Measurements from ENCODE around the gene SDS. TPM values are rescaled to one million over a fixed set of nuclear protein-coding genes. Genes with fewer than 3 reads are reported as not detected.

Gene SDS
- total and polyA plus RNA-seq, 2 of the 13 experiments (the other 11 are each of a cell fraction or from before 2014, with no cell fraction given) = not detected

DNA sequence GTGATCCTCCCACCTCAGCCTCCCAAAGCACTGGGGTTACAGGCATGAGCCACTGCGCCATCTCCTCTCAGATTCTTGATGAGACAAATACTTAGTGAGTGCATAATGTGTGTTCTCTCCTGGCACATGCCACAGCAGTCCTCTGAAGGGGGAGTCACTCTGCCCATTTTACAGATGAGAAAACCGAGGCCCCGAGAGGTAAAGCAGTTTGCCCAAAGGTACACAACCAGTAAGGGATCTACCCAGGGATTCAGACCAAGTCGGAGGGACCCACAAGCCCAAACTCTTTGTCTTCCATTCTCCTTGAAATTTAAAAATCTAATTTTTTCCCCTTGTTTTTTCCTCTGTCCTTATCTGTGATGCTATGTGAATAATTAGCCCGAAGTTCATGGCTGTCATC, 39.0 kb downstream of the SDS start:
- Histone ChIP-seq H3K27ac (ENCODE audit: extremely low read length, insufficient read depth, low read length) (no peak overlapping the region), H3K79me2 (ENCODE audit: insufficient read depth, low read length) (no peaks in the 10 kb centered on the region), H3K36me3 (replicated peaks in 1 of 2; ENCODE audit: control insufficient read depth in 1 of 2, insufficient read depth in 2 of 2, low read length in 2 of 2) (peaks cover 3 to 6% of the 10 kb centered on the region in 2 experiments; a peak in 3 of 5 replicates), H3K27me3 (ENCODE audit: control insufficient read depth in 1 of 2, insufficient read depth in 2 of 2, low read length in 2 of 2) (no peaks in the 10 kb centered on the region), H4K20me1 (ENCODE audit: insufficient read depth, low read length) (peaks cover 3% of the 10 kb centered on the region), H3K4me2 (ENCODE audit: low read depth, low read length) (no peak overlapping the region), H3K4me1 (ENCODE audit: insufficient read depth, low read length) (peaks cover 6% of the 10 kb centered on the region), H3K9ac (ENCODE audit: insufficient read depth, low read depth, low read length) (no peak overlapping the region), H2AFZ (ENCODE audit: low read length) (no peak overlapping the region), H3K4me3 (replicated peaks in 1 of 3; ENCODE audit: insufficient read depth in 1 of 3, low read depth in 2 of 3, low read length in 3 of 3) (no peak overlapping the region), H3K9me3 (ENCODE audit: low read length) (no peaks in the 10 kb centered on the region)
- FAIRE-seq (no peak), ATAC-seq (no peak), DNase-seq (ENCODE audit: low spot score) (no peak)
- in situ Hi-C loops (cut with HindIII; ENCODE audit: extremely low pct_ligation_motif_present, low pct_unique_long_range_greater_than_20kb) (no loop called here), intact Hi-C loops (cut with micrococcal nuclease; ENCODE audit: unreplicated experiment) (no loop called here)
- 93% methylated on average over 5 of the region's 5 CpGs for WGBS (ENCODE audit: low lambda C conversion rate)
- POLR2A ChIA-PET = no interaction called here
- no TSS peak for BruUV-seq (replicated peaks)
- TF ChIP-seq MEF2D (CRISPR knock-in tag; IDR thresholded peaks at IDR 0.05) (no peak), KDM4B (CRISPR knock-in tag; IDR thresholded peaks at IDR 0.05) (no peak), IRF2 (CRISPR knock-in tag; IDR thresholded peaks at IDR 0.05) (no peak), ZNF629 (CRISPR knock-in tag; conservative IDR thresholded peaks at IDR 0.05) (peak; percentile 78), SRSF4 (IDR thresholded peaks at IDR 0.05; ENCODE audit: low read depth, low read length, poor library complexity, severe bottlenecking) (no peak)
- CTCF ChIA-PET (ENCODE audit: low intra/inter-chr PET ratio, low total read pairs) = no interaction called here

DNA sequence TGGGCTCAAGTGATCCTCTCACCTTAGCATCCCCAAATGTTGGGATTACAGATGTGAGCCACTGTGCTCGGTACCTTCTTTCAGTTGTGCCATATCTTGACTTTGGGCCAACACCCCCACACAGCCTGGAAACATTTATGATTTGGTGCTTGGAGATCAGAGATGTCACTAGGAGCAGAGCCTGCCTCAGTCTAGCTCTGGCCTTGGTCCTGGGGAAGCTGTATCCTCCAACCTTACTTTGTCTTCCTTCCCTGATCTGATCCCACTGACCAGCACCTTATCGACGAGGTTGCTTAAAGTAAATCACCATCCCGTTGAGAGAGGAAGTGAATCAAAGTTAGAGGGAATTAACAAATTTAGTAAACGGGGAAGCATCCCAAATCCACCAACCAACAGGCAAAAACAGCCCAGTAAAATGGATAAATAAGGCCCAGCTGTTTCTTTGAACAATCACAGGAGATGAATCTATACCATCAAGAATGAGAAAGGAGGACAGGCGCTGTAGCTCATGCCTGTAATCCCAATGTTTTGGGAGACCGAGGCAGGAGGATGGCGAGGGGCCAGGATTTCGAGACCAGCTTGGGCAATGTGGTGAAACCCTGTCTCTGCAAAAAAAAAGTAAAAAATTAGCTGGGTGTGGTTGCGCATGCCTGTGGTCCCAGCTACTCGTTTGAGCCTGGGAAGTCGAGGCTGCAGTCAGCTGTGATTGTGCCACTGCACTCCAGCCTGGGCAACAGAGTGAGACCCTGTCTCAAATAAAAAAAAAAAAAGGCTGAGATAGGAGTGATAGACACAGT, 41.9 kb downstream of the SDS start:
- Histone ChIP-seq H3K4me2 (ENCODE audit: low read depth, low read length) (no peak overlapping the region), H3K27me3 (ENCODE audit: control insufficient read depth in 1 of 2, insufficient read depth in 2 of 2, low read length in 2 of 2) (no peaks in the 10 kb centered on the region; a peak in 1 of 5 replicates), H3K27ac (ENCODE audit: extremely low read length, insufficient read depth, low read length) (no peak overlapping the region), H3K4me1 (ENCODE audit: insufficient read depth, low read length) (peaks cover 26% of the 10 kb centered on the region), H3K4me3 (replicated peaks in 1 of 3; ENCODE audit: insufficient read depth in 1 of 3, low read depth in 2 of 3, low read length in 3 of 3) (no peak overlapping the region), H3K9me3 (ENCODE audit: low read length) (no peaks in the 10 kb centered on the region), H2AFZ (ENCODE audit: low read length) (no peak overlapping the region), H3K9ac (ENCODE audit: insufficient read depth, low read depth, low read length) (no peak overlapping the region), H4K20me1 (ENCODE audit: insufficient read depth, low read length) (peaks cover 7% of the 10 kb centered on the region), H3K79me2 (ENCODE audit: insufficient read depth, low read length) (no peaks in the 10 kb centered on the region), H3K36me3 (replicated peaks in 1 of 2; ENCODE audit: control insufficient read depth in 1 of 2, insufficient read depth in 2 of 2, low read length in 2 of 2) (peaks cover 0 to 3% of the 10 kb centered on the region in 2 experiments; a peak in 1 of 5 replicates)
- ATAC-seq (no peak), DNase-seq (ENCODE audit: low spot score) (no peak), FAIRE-seq (no peak)
- no TSS peak for BruUV-seq (replicated peaks)
- ChIA-PET POLR2A (no interaction called here), CTCF (ENCODE audit: low intra/inter-chr PET ratio, low total read pairs) (no interaction called here)
- intact Hi-C loops (cut with micrococcal nuclease; ENCODE audit: unreplicated experiment) (no loop called here), in situ Hi-C loops (cut with HindIII; ENCODE audit: extremely low pct_ligation_motif_present, low pct_unique_long_range_greater_than_20kb) (no loop called here)
- WGBS (ENCODE audit: low lambda C conversion rate) = 94% methylated on average over 12 of the region's 12 CpGs
- TF ChIP-seq, protein P1, sequence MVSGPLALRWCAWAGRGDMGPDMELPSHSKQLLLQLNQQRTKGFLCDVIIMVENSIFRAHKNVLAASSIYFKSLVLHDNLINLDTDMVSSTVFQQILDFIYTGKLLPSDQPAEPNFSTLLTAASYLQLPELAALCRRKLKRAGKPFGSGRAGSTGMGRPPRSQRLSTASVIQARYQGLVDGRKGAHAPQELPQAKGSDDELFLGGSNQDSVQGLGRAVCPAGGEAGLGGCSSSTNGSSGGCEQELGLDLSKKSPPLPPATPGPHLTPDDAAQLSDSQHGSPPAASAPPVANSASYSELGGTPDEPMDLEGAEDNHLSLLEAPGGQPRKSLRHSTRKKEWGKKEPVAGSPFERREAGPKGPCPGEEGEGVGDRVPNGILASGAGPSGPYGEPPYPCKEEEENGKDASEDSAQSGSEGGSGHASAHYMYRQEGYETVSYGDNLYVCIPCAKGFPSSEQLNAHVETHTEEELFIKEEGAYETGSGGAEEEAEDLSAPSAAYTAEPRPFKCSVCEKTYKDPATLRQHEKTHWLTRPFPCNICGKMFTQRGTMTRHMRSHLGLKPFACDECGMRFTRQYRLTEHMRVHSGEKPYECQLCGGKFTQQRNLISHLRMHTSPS (CRISPR knock-in tag; IDR thresholded peaks at IDR 0.05; ENCODE audit: low read depth) = no peak
- TF ChIP-seq SATB2 (CRISPR knock-in tag; IDR thresholded peaks at IDR 0.05) (no peak), ELF4 (CRISPR knock-in tag; IDR thresholded peaks at IDR 0.05; ENCODE audit: borderline replicate concordance) (no peak), ISX (CRISPR knock-in tag; conservative IDR thresholded peaks at IDR 0.05) (no peak), ZNF160 (CRISPR knock-in tag; IDR thresholded peaks at IDR 0.05) (no peak), ZNF577 (CRISPR knock-in tag; IDR thresholded peaks at IDR 0.05; ENCODE audit: borderline replicate concordance, low read depth) (no peak), ZNF34 (CRISPR knock-in tag; IDR thresholded peaks at IDR 0.05; ENCODE audit: borderline replicate concordance) (no peak)
- TF ChIP-seq, protein P2, sequence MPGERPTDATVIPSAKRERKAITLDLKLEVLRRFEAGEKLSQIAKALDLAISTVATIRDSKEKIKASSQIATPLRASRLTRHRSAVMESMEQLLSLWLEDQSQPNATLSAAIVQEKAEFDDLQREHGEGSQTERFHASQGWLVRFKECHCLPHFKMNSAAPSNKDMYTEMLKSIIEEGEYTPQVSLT (CRISPR knock-in tag; IDR thresholded peaks at IDR 0.05; ENCODE audit: borderline replicate concordance, low read depth) = no peak
- TF ChIP-seq, protein P3, sequence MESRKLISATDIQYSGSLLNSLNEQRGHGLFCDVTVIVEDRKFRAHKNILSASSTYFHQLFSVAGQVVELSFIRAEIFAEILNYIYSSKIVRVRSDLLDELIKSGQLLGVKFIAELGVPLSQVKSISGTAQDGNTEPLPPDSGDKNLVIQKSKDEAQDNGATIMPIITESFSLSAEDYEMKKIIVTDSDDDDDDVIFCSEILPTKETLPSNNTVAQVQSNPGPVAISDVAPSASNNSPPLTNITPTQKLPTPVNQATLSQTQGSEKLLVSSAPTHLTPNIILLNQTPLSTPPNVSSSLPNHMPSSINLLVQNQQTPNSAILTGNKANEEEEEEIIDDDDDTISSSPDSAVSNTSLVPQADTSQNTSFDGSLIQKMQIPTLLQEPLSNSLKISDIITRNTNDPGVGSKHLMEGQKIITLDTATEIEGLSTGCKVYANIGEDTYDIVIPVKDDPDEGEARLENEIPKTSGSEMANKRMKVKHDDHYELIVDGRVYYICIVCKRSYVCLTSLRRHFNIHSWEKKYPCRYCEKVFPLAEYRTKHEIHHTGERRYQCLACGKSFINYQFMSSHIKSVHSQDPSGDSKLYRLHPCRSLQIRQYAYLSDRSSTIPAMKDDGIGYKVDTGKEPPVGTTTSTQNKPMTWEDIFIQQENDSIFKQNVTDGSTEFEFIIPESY (CRISPR knock-in tag; IDR thresholded peaks at IDR 0.05) = no peak
